MM.1S (cell line): ENCODE data around the gene CHRNB1.

Experiments used
- DNase-seq: peaks from one replicate; pipeline ENCODE4 v3.0.0-alpha.2; 2015
- H2AFZ ChIP-seq: fragments of 300-600 bp; sonication (generic); 2 replicates; pipeline ENCODE4 v1.6.0; 2016; ENCODE audit warnings: antibody characterized with exemption, low read length
- H3F3A ChIP-seq: fragments of 300-600 bp; sonication (generic); 2 replicates; pipeline ENCODE4 v1.6.1; 2016; ENCODE audit warnings: mild to moderate bottlenecking, antibody characterized with exemption, low read length, moderate library complexity, mixed read lengths; ENCODE audit not compliant: insufficient read depth
- H3K27ac ChIP-seq: fragments of 300-600 bp; sonication (generic); 2 replicates; pipeline ENCODE4 v1.5.1; 2016; ENCODE audit warnings: mild to moderate bottlenecking, low read length
- H3K27me3 ChIP-seq: fragments of 300-600 bp; sonication (generic); replicated peaks from 2 replicates; pipeline ENCODE4 v1.6.0; 2016; ENCODE audit warnings: low read length; ENCODE audit not compliant: insufficient read depth
- H3K36me3 ChIP-seq: fragments of 300-600 bp; sonication (generic); replicated peaks from 2 replicates; pipeline ENCODE4 v1.6.1; 2016; ENCODE audit warnings: mild to moderate bottlenecking, low read length, mixed read lengths; ENCODE audit not compliant: insufficient read depth
- H3K4me1 ChIP-seq: fragments of 300-600 bp; sonication (generic); 2 replicates; pipeline ENCODE4 v1.6.1; 2016; ENCODE audit warnings: low read length, mixed read lengths
- H3K4me2 ChIP-seq: fragments of 300-600 bp; sonication (generic); 2 replicates; pipeline ENCODE4 v1.6.0; 2016; ENCODE audit warnings: low read depth, low read length
- H3K4me3 ChIP-seq: fragments of 300-600 bp; sonication (generic); 2 replicates; pipeline ENCODE4 v1.5.1; 2016; ENCODE audit warnings: low read length, mixed read lengths
- H3K79me2 ChIP-seq: fragments of 300-600 bp; sonication (generic); 2 replicates; pipeline ENCODE4 v1.6.1; 2016; ENCODE audit warnings: mixed run types, low read length, mixed read lengths
- H3K9ac ChIP-seq: fragments of 300-600 bp; sonication (generic); 2 replicates; pipeline ENCODE4 v1.6.1; 2016; ENCODE audit warnings: low read length, mixed read lengths
- H3K9me2 ChIP-seq: fragments of 300-600 bp; sonication (generic); replicated peaks from 2 replicates; pipeline ENCODE4 v1.6.1; 2016; ENCODE audit warnings: mild to moderate bottlenecking, low read length, mixed read lengths; ENCODE audit not compliant: insufficient read depth
- H3K9me3 ChIP-seq: fragments of 300-600 bp; sonication (generic); replicated peaks from 2 replicates; pipeline ENCODE4 v1.6.1; 2016; ENCODE audit warnings: mild to moderate bottlenecking, low read length, mixed read lengths; ENCODE audit not compliant: insufficient read depth
- H4K20me1 ChIP-seq: fragments of 300-600 bp; sonication (generic); 2 replicates; pipeline ENCODE4 v1.6.1; 2016; ENCODE audit warnings: mild to moderate bottlenecking, low read length, moderate library complexity, mixed read lengths; ENCODE audit not compliant: insufficient read depth
- EZH2 ChIP-seq: fragments of 300-600 bp; sonication (generic); optimal IDR thresholded peaks from 2 replicates; pipeline ENCODE3; 2017; ENCODE audit warnings: low read depth, mild to moderate bottlenecking, antibody characterized with exemption, low read length, mixed read lengths
- EZH2phosphoT487 ChIP-seq: fragments of 300-600 bp; sonication (generic); IDR thresholded peaks from 2 replicates; pipeline ENCODE4 v1.6.1; 2018; ENCODE audit warnings: antibody characterized with exemption, low read length
- TF ChIP-seq, protein P1 (sequence below): fragments of 300-600 bp; sonication (generic); IDR thresholded peaks from 2 replicates; pipeline ENCODE4 v1.5.1; 2016; ENCODE audit warnings: antibody characterized with exemption, low read length, mixed read lengths

CHRNB1 gene

DNA sequence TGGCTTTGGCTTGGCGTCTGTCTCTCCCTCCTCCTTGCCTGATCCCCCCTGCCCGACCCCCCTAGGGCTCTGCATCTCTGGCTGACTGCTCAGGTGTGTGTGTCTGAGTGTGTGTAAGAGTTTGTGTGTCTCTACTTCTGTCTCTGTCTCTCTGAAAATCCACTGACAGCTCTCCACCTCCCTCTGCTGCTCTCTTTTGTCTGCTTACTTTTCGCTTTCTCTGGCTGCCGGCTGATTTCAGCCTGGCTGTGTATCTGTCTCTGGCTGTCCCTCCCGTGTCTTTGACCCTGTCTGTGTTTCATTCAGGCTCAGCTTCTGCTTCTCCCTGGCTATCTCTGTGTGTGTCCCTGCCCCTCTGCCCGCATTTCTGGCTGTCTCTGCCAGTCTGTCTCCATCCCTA is 28.5 kb upstream of the CHRNB1 start:
- H3K27me3 ChIP-seq: peaks cover 88% of the 10 kb centered on the region
- H3K79me2 ChIP-seq: no peaks in the 10 kb centered on the region
- no peak for DNase-seq
- H2AFZ ChIP-seq: no peak overlapping the region
- TF ChIP-seq EZH2 (no peak), EZH2phosphoT487 (no peak)
- TF ChIP-seq, protein P1, sequence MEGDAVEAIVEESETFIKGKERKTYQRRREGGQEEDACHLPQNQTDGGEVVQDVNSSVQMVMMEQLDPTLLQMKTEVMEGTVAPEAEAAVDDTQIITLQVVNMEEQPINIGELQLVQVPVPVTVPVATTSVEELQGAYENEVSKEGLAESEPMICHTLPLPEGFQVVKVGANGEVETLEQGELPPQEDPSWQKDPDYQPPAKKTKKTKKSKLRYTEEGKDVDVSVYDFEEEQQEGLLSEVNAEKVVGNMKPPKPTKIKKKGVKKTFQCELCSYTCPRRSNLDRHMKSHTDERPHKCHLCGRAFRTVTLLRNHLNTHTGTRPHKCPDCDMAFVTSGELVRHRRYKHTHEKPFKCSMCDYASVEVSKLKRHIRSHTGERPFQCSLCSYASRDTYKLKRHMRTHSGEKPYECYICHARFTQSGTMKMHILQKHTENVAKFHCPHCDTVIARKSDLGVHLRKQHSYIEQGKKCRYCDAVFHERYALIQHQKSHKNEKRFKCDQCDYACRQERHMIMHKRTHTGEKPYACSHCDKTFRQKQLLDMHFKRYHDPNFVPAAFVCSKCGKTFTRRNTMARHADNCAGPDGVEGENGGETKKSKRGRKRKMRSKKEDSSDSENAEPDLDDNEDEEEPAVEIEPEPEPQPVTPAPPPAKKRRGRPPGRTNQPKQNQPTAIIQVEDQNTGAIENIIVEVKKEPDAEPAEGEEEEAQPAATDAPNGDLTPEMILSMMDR: no peak
- no peaks in the 10 kb centered on the region for H3K4me1 ChIP-seq
- no peaks in the 10 kb centered on the region for H3K36me3 ChIP-seq
- no peak overlapping the region for H3K27ac ChIP-seq
- H3K9me3 ChIP-seq: no peaks in the 10 kb centered on the region
- no peaks in the 10 kb centered on the region for H3F3A ChIP-seq
- H3K4me2 ChIP-seq: no peak overlapping the region
- H3K4me3 ChIP-seq: no peak overlapping the region
- H4K20me1 ChIP-seq: no peaks in the 10 kb centered on the region
- H3K9me2 ChIP-seq: no peaks in the 10 kb centered on the region
- H3K9ac ChIP-seq: no peak overlapping the region

DNA sequence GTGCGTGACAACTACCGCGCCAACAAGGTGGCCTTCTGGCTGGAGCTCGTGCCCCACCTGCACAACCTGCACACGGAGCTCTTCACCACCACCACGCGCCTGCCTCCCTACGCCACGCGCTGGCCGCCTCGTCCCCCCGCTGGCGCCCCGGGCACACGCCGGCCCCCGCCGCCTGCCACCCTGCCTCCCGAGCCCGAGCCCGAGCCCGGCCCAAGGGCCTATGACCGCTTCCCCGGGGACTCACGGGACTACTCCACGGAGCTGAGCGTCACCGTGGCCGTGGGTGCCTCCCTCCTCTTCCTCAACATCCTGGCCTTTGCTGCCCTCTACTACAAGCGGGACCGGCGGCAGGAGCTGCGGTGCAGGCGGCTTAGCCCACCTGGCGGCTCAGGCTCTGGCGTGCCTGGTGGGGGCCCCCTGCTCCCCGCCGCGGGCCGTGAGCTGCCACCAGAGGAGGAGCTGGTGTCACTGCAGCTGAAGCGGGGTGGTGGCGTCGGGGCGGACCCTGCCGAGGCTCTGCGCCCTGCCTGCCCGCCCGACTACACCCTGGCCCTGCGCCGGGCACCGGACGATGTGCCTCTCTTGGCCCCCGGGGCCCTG is 27.7 kb upstream of the CHRNB1 start:
- H3K9ac ChIP-seq: no peak overlapping the region
- H3K4me3 ChIP-seq: no peak overlapping the region
- no peaks in the 10 kb centered on the region for H3F3A ChIP-seq
- H2AFZ ChIP-seq: no peak overlapping the region
- no peaks in the 10 kb centered on the region for H3K9me2 ChIP-seq
- TF ChIP-seq EZH2 (no peak), EZH2phosphoT487 (no peak)
- TF ChIP-seq, protein P1: no peak
- H4K20me1 ChIP-seq: no peaks in the 10 kb centered on the region
- H3K9me3 ChIP-seq: no peaks in the 10 kb centered on the region
- no peaks in the 10 kb centered on the region for H3K36me3 ChIP-seq
- no peak for DNase-seq
- no peak overlapping the region for H3K27ac ChIP-seq
- no peaks in the 10 kb centered on the region for H3K79me2 ChIP-seq
- H3K4me2 ChIP-seq: no peak overlapping the region
- no peaks in the 10 kb centered on the region for H3K4me1 ChIP-seq
- H3K27me3 ChIP-seq: peaks cover 80% of the 10 kb centered on the region

DNA sequence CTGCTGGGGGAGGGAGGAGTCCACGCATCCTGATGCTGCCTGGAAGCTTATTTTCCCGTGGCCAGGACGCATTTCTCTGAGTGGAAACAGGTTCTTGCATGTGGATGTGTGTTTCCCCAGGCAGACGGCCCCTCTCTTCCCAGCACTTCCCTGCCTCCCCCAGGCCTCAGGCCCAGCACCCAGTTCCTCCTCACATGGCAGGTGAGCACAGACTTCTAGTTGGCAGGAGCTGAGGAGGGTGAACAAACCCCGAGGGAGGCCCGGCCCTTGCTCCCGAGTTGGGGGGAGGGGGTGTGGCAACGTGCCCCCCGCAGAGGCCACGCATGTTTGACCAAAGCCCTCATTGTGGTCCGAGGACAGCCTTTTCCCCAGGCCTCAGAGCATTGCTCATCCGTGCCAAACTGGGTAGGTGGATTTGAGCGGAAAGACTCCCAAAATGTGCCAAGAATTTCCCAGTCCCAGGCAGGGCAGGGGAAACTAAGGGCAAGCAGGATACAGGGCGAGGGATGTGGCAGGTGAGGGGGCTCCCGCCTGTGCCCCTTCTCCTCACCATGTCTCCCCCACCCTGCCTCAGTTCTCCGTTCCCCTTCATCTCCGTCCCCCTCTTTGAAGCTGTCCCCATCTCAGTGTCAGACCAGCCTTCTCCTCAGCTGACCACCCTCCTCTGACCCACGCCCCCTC is 26.2 kb upstream of the CHRNB1 start:
- Histone ChIP-seq H3K9me2 (no peaks in the 10 kb centered on the region), H3K4me1 (no peaks in the 10 kb centered on the region), H3K9ac (no peak overlapping the region), H3K4me2 (no peak overlapping the region), H3K4me3 (no peak overlapping the region), H3K79me2 (no peaks in the 10 kb centered on the region), H3K9me3 (no peaks in the 10 kb centered on the region), H3K27me3 (peaks cover 67% of the 10 kb centered on the region), H4K20me1 (no peaks in the 10 kb centered on the region), H3K36me3 (no peaks in the 10 kb centered on the region), H2AFZ (no peak overlapping the region), H3K27ac (no peak overlapping the region), H3F3A (no peaks in the 10 kb centered on the region)
- DNase-seq: no peak
- TF ChIP-seq, protein P1: no peak
- TF ChIP-seq EZH2phosphoT487: no peak
- TF ChIP-seq EZH2: no peak
